ENCODE measurements around the gene UBE3A.
A peak's percentile ranks its signal among the peaks of the same experiment; 100 is the strongest.

Gene UBE3A

GRCh38 chr15:25329696-25330095 is 109.1 kb downstream of the UBE3A start:
- no peak overlapping the region for H2AFZ ChIP-seq (ENCODE audit: low read length)
- H3F3A ChIP-seq (ENCODE audit: insufficient read depth, low read length), result no peaks in the 10 kb centered on the region
- TF ChIP-seq EZH2 (IDR thresholded peaks at IDR 0.05; ENCODE audit: borderline replicate concordance, low read length), result no peak
- no peak for TF ChIP-seq CTCF (IDR thresholded peaks at IDR 0.05; ENCODE audit: low read length)
- no peaks in the 10 kb centered on the region for H3K9me3 ChIP-seq (ENCODE audit: low read length)
- H3K27ac ChIP-seq (ENCODE audit: low read depth, low read length, poor library complexity, severe bottlenecking), result peak overlapping the region; percentile 79
- H3K4me3 ChIP-seq (ENCODE audit: low read depth, low read length, poor library complexity, severe bottlenecking), result no peak overlapping the region
- peak overlapping the region; percentile 11; the same call in 1 of the 2 replicates for H3K4me2 ChIP-seq (ENCODE audit: low read length)
- no peaks in the 10 kb centered on the region for H3K9me2 ChIP-seq (ENCODE audit: low read depth, low read length)
- H3K27me3 ChIP-seq (ENCODE audit: insufficient read depth, low read length), result no peaks in the 10 kb centered on the region
- H3K36me3 ChIP-seq (ENCODE audit: insufficient read depth, low read length), result peaks cover 5% of the 10 kb centered on the region; the same call in 1 of the 2 replicates
- H3K9ac ChIP-seq (ENCODE audit: low read length), result no peak overlapping the region
- H3K79me2 ChIP-seq (ENCODE audit: insufficient read depth, low read length), result no peaks in the 10 kb centered on the region
- H4K20me1 ChIP-seq (ENCODE audit: insufficient read depth, low read length), result no peaks in the 10 kb centered on the region
- H3K4me1 ChIP-seq (ENCODE audit: insufficient read depth, low read length, severe bottlenecking), result peaks cover 44% of the 10 kb centered on the region

GRCh38 chr15:25327686-25328085 is 111.1 kb downstream of the UBE3A start:
- H3K27me3 ChIP-seq (ENCODE audit: insufficient read depth, low read length), result no peaks in the 10 kb centered on the region
- no peaks in the 10 kb centered on the region for H3F3A ChIP-seq (ENCODE audit: insufficient read depth, low read length)
- peak overlapping the region; percentile 15; the same call in 1 of the 2 replicates for H3K4me2 ChIP-seq (ENCODE audit: low read length)
- no peaks in the 10 kb centered on the region for H3K79me2 ChIP-seq (ENCODE audit: insufficient read depth, low read length)
- TF ChIP-seq CTCF (IDR thresholded peaks at IDR 0.05; ENCODE audit: low read length), result no peak
- H3K9me3 ChIP-seq (ENCODE audit: low read length), result no peaks in the 10 kb centered on the region
- peaks cover 44% of the 10 kb centered on the region for H3K4me1 ChIP-seq (ENCODE audit: insufficient read depth, low read length, severe bottlenecking)
- no peaks in the 10 kb centered on the region for H4K20me1 ChIP-seq (ENCODE audit: insufficient read depth, low read length)
- H2AFZ ChIP-seq (ENCODE audit: low read length), result no peak overlapping the region
- H3K36me3 ChIP-seq (ENCODE audit: insufficient read depth, low read length), result no peaks in the 10 kb centered on the region
- no peak overlapping the region for H3K9ac ChIP-seq (ENCODE audit: low read length)
- H3K4me3 ChIP-seq (ENCODE audit: low read depth, low read length, poor library complexity, severe bottlenecking), result no peak overlapping the region
- peak overlapping the region; percentile 73 for H3K27ac ChIP-seq (ENCODE audit: low read depth, low read length, poor library complexity, severe bottlenecking)
- H3K9me2 ChIP-seq (ENCODE audit: low read depth, low read length), result no peaks in the 10 kb centered on the region

GRCh38 chr15:25325187-25325586 is 113.6 kb downstream of the UBE3A start:
- no peak overlapping the region for H3K4me3 ChIP-seq (ENCODE audit: low read depth, low read length, poor library complexity, severe bottlenecking)
- no peaks in the 10 kb centered on the region for H3K36me3 ChIP-seq (ENCODE audit: insufficient read depth, low read length)
- no peak overlapping the region for H3K27ac ChIP-seq (ENCODE audit: low read depth, low read length, poor library complexity, severe bottlenecking)
- TF ChIP-seq EZH2 (IDR thresholded peaks at IDR 0.05; ENCODE audit: borderline replicate concordance, low read length) (no peak), CTCF (IDR thresholded peaks at IDR 0.05; ENCODE audit: low read length) (no peak)
- H3K79me2 ChIP-seq (ENCODE audit: insufficient read depth, low read length), result no peaks in the 10 kb centered on the region
- no peak overlapping the region for H2AFZ ChIP-seq (ENCODE audit: low read length)
- H3K9me2 ChIP-seq (ENCODE audit: low read depth, low read length), result no peaks in the 10 kb centered on the region
- H3F3A ChIP-seq (ENCODE audit: insufficient read depth, low read length), result no peaks in the 10 kb centered on the region
- H3K4me2 ChIP-seq (ENCODE audit: low read length), result no peak overlapping the region
- H4K20me1 ChIP-seq (ENCODE audit: insufficient read depth, low read length), result no peaks in the 10 kb centered on the region
- no peak overlapping the region for H3K9ac ChIP-seq (ENCODE audit: low read length)
- H3K9me3 ChIP-seq (ENCODE audit: low read length), result peaks cover 4% of the 10 kb centered on the region; the same call in 1 of the 2 replicates
- peaks cover 36% of the 10 kb centered on the region for H3K4me1 ChIP-seq (ENCODE audit: insufficient read depth, low read length, severe bottlenecking)
- H3K27me3 ChIP-seq (ENCODE audit: insufficient read depth, low read length), result no peaks in the 10 kb centered on the region
